GM20000 (cell line): ENCODE measurements around the gene CARD10.
A peak's percentile ranks its signal among the peaks of the same experiment; 100 is the strongest.
"Not testable (repeated sequence)": the region's sequence is repeated elsewhere in the genome, so short reads cannot be mapped to it uniquely, and the experiment has no call there.

ENCODE experiments used
- DNase-seq: peaks from one replicate; pipeline ENCODE4 v3.0.0; 2012; ENCODE audit warnings: low spot score
- CTCF ChIP-seq: IDR thresholded peaks from 2 replicates; pipeline ENCODE4 v1.5.1; 2012; ENCODE audit warnings: mild to moderate bottlenecking, control low read depth; ENCODE audit errors: extremely low read depth, missing control alignments

The CARD10 gene

GRCh38 chr22:37544955-37545702, 25.9 kb upstream of the CARD10 start:
- DNase-seq = peak; percentile 77
- TF ChIP-seq CTCF = peak; percentile 70

GRCh38 chr22:37542959-37543358, 23.7 kb upstream of the CARD10 start:
- no peak for DNase-seq

GRCh38 chr22:37542416-37542815, 23.2 kb upstream of the CARD10 start:
- DNase-seq = not testable (repeated sequence)

More at GRCh38 chr22:37542959-37543358, 23.7 kb upstream of the CARD10 start:
- TF ChIP-seq CTCF = no peak

- DNase-seq = not testable (repeated sequence)
Observed at GRCh38 chr22:37539790-37540189, 20.6 kb upstream of the CARD10 start.

GRCh38 chr22:37538590-37539357, 19.6 kb upstream of the CARD10 start:
- TF ChIP-seq CTCF = peak; percentile 85
- DNase-seq = peak; percentile 92

- DNase-seq = no peak
- TF ChIP-seq CTCF = no peak
Observed at GRCh38 chr22:37535159-37535558, 15.9 kb upstream of the CARD10 start.

GRCh38 chr22:37534445-37534844, 15.2 kb upstream of the CARD10 start:
- no peak for DNase-seq
- TF ChIP-seq CTCF = no peak

- DNase-seq = no peak
- TF ChIP-seq CTCF = no peak
Observed at GRCh38 chr22:37533995-37534394, 14.8 kb upstream of the CARD10 start.
